IMR-90 (cell line): ENCODE measurements around the gene EXOSC1. TPM values are rescaled to one million over a fixed set of nuclear protein-coding genes. Genes with fewer than 3 reads are reported as not detected.

ENCODE experiments used
- ATAC-seq: fragments of 200-7000 bp; cut with Tn5 transposase; 2 replicates; pipeline ENCODE4 v1.9.1; 2020; ENCODE audit warnings: low read depth, mild to moderate bottlenecking, moderate library complexity
- BruUV-seq: library from RNA; stranded (reverse); fragments of 400-500 nt; replicated peaks from 2 replicates; lab custom pipeline; 2021; lab: Mats Ljungman, UMichigan
- CTCF ChIA-PET: fragments of 300-600 bp; formaldehyde crosslinking; extraction: SDS; loops from one replicate; lab custom pipeline; 2021; ENCODE audit warnings: antibody characterized with exemption; lab: Yijun Ruan, JAX
- POLR2A ChIA-PET: fragments of 300-600 bp; sonication (Branson Sonifier 250); formaldehyde crosslinking; loops from one replicate; lab custom pipeline; 2022; ENCODE audit warnings: antibody characterized with exemption; ENCODE audit not compliant: unreplicated experiment; lab: Charles Lee
- DNase-seq: peaks from one replicate; pipeline ENCODE4 v3.0.0; 2013
- H2AFZ ChIP-seq: replicated peaks from 2 replicates; pipeline ENCODE3; 2013; ENCODE audit warnings: low read length, mild to moderate bottlenecking; ENCODE audit not compliant: poor library complexity
- H2AK5ac ChIP-seq: 2 replicates; pipeline ENCODE4 v1.6.1; 2013; ENCODE audit warnings: low read depth, low read length, inconsistent platforms
- H2AK9ac ChIP-seq: replicated peaks from 2 replicates; pipeline ENCODE3; 2013; ENCODE audit warnings: mild to moderate bottlenecking, low read depth, low read length, moderate library complexity; ENCODE audit not compliant: poor library complexity
- H2BK120ac ChIP-seq: 2 replicates; pipeline ENCODE4 v1.6.1; 2013; ENCODE audit warnings: low read depth, low read length, inconsistent platforms
- H2BK15ac ChIP-seq: 3 replicates; pipeline ENCODE4 v1.6.1; 2013; ENCODE audit warnings: low read depth, low read length, inconsistent platforms
- H2BK20ac ChIP-seq: 2 replicates; pipeline ENCODE4 v1.6.1; 2013; ENCODE audit warnings: low read depth, mild to moderate bottlenecking, inconsistent platforms, low read length, moderate library complexity
- H2BK5ac ChIP-seq: 2 replicates; pipeline ENCODE4 v1.6.1; 2013; ENCODE audit warnings: mild to moderate bottlenecking, low read depth, low read length, inconsistent platforms; ENCODE audit not compliant: poor library complexity, severe bottlenecking
- H3K14ac ChIP-seq: replicated peaks from 2 replicates; pipeline ENCODE4 v1.6.1; 2013; ENCODE audit warnings: low read depth, low read length, inconsistent platforms
- H3K18ac ChIP-seq: 2 replicates; pipeline ENCODE4 v1.6.1; 2013; ENCODE audit warnings: low read depth, low read length, control low read depth
- H3K23ac ChIP-seq: 2 replicates; pipeline ENCODE4 v1.6.1; 2013; ENCODE audit warnings: low read depth, low read length, inconsistent platforms
- H3K27ac ChIP-seq: 2 replicates; pipeline ENCODE4 v1.5.1; 2013; ENCODE audit warnings: mild to moderate bottlenecking, control low read depth, low read length; ENCODE audit not compliant: insufficient read depth
- H3K27me3 ChIP-seq: 2 replicates; pipeline ENCODE4 v1.6.1; 2013; ENCODE audit warnings: low read length; ENCODE audit not compliant: control insufficient read depth, insufficient read depth
- H3K36me3 ChIP-seq: 2 replicates; pipeline ENCODE4 v1.6.1; 2013; ENCODE audit warnings: low read length, mixed read lengths; ENCODE audit not compliant: control insufficient read depth, insufficient read depth
- H3K4ac ChIP-seq: 2 replicates; pipeline ENCODE4 v1.6.1; 2013; ENCODE audit warnings: low read depth, low read length, inconsistent platforms
- H3K4me1 ChIP-seq: 2 replicates; pipeline ENCODE4 v1.6.1; 2013; ENCODE audit warnings: low read length, mixed read lengths; ENCODE audit not compliant: control insufficient read depth, insufficient read depth
- H3K4me2 ChIP-seq: 2 replicates; pipeline ENCODE4 v1.6.1; 2013; ENCODE audit warnings: low read depth, mild to moderate bottlenecking, control low read depth, low read length, moderate library complexity
- H3K4me3 ChIP-seq: 2 replicates; pipeline ENCODE4 v1.5.1; 2013; ENCODE audit warnings: low read depth, mild to moderate bottlenecking, control low read depth, low read length, moderate library complexity; ENCODE audit not compliant: insufficient read depth
- H3K56ac ChIP-seq: 2 replicates; pipeline ENCODE4 v1.6.1; 2013; ENCODE audit warnings: low read length, inconsistent platforms; ENCODE audit not compliant: insufficient read depth; ENCODE audit errors: extremely low read depth
- H3K79me1 ChIP-seq, 2 experiments: 2 replicates each; pipeline ENCODE4 v1.6.1; 2013; ENCODE audit warnings: low read length in 2 of 2, inconsistent platforms in 1 of 2, low read depth in 1 of 2
- H3K9ac ChIP-seq: 2 replicates; pipeline ENCODE4 v1.6.1; 2013; ENCODE audit warnings: low read depth, low read length, control low read depth
- H3K9me1 ChIP-seq: 2 replicates; pipeline ENCODE4 v1.6.1; 2013; ENCODE audit warnings: low read length, inconsistent platforms; ENCODE audit not compliant: insufficient read depth
- H3K9me3 ChIP-seq: 2 replicates; pipeline ENCODE4 v1.6.1; 2013; ENCODE audit warnings: low read length; ENCODE audit not compliant: control insufficient read depth, insufficient read depth
- H4K20me1 ChIP-seq: 2 replicates; pipeline ENCODE4 v1.6.1; 2013; ENCODE audit warnings: low read length, inconsistent platforms; ENCODE audit not compliant: insufficient read depth
- H4K5ac ChIP-seq: 2 replicates; pipeline ENCODE4 v1.6.1; 2013; ENCODE audit warnings: mild to moderate bottlenecking, low read depth, low read length, control low read depth
- H4K8ac ChIP-seq, 2 experiments: 2 replicates each; pipeline ENCODE4 v1.6.1; 2013; ENCODE audit warnings: low read depth in 2 of 2, low read length in 2 of 2, control low read depth in 1 of 2, inconsistent platforms in 1 of 2
- H4K91ac ChIP-seq: 2 replicates; pipeline ENCODE4 v1.6.1; 2013; ENCODE audit warnings: low read depth, low read length, inconsistent platforms; ENCODE audit not compliant: insufficient read depth
- BHLHE40 ChIP-seq: fragments of 150-350 bp; IDR thresholded peaks from 2 replicates; pipeline ENCODE4 v1.6.1; 2016; ENCODE audit warnings: mild to moderate bottlenecking, low read depth, low read length
- CEBPB ChIP-seq: IDR thresholded peaks from 2 replicates; pipeline ENCODE4 v1.6.1; 2012; ENCODE audit warnings: low read depth, low read length, improper control_type of control experiment
- CHD1 ChIP-seq: IDR thresholded peaks from 2 replicates; pipeline ENCODE4 v1.6.1; 2012; ENCODE audit warnings: low read depth, low read length, improper control_type of control experiment
- ELK1 ChIP-seq: fragments of 150-350 bp; IDR thresholded peaks from 2 replicates; pipeline ENCODE4 v1.6.1; 2016; ENCODE audit warnings: low read depth, mild to moderate bottlenecking, low read length, moderate library complexity, borderline replicate concordance
- FOS ChIP-seq: fragments of 150-350 bp; IDR thresholded peaks from 2 replicates; pipeline ENCODE4 v1.6.1; 2016; ENCODE audit warnings: low read depth, low read length
- MAFK ChIP-seq: IDR thresholded peaks from 2 replicates; pipeline ENCODE4 v1.6.1; 2012; ENCODE audit warnings: low read depth, low read length, improper control_type of control experiment
- MAZ ChIP-seq: IDR thresholded peaks from 2 replicates; pipeline ENCODE4 v1.6.1; 2012; ENCODE audit warnings: low read depth, mild to moderate bottlenecking, low read length, improper control_type of control experiment, moderate library complexity, borderline replicate concordance
- MXI1 ChIP-seq: IDR thresholded peaks from 2 replicates; pipeline ENCODE4 v1.6.1; 2012; ENCODE audit warnings: low read depth, mild to moderate bottlenecking, low read length, moderate library complexity, borderline replicate concordance
- NFE2L2 ChIP-seq: fragments of 150-350 bp; IDR thresholded peaks from 2 replicates; pipeline ENCODE4 v1.6.1; 2016; ENCODE audit warnings: low read depth, mild to moderate bottlenecking, low read length
- POLR2A ChIP-seq: IDR thresholded peaks from 2 replicates; pipeline ENCODE4 v1.6.1; 2012; ENCODE audit warnings: mild to moderate bottlenecking, low read depth, low read length
- RAD21 ChIP-seq: IDR thresholded peaks from 2 replicates; pipeline ENCODE4 v1.6.1; 2012; ENCODE audit warnings: low read length, improper control_type of control experiment
- RCOR1 ChIP-seq: IDR thresholded peaks from 2 replicates; pipeline ENCODE4 v1.6.1; 2012; ENCODE audit warnings: mild to moderate bottlenecking, low read length, improper control_type of control experiment; ENCODE audit not compliant: insufficient replicate concordance
- RFX5 ChIP-seq: IDR thresholded peaks from 2 replicates; pipeline ENCODE4 v1.8.0; 2012; ENCODE audit warnings: low read depth, mild to moderate bottlenecking, low read length, moderate library complexity
- SMC3 ChIP-seq: fragments of 150-350 bp; IDR thresholded peaks from 2 replicates; pipeline ENCODE4 v1.6.1; 2016; ENCODE audit warnings: low read depth, mild to moderate bottlenecking, antibody characterized with exemption, low read length, moderate library complexity
- WGBS, 2 experiments: methylation state at CpG; one replicate each; pipeline versions ENCODE4 v1.1.5 to v1.1.7; 2013; ENCODE audit warnings: missing lambda C conversion rate in 2 of 2; ENCODE audit not compliant: insufficient read length in 1 of 2; ENCODE audit errors: extremely low coverage in 2 of 2; 5-methylcytosine and 5-hydroxymethylcytosine counted together
- dilution Hi-C: fragments of 300-500 bp; cut with HindIII; formaldehyde crosslinking; loops from one replicate; pipeline ENCODE4 v1.14.3; 2018; ENCODE audit warnings: low sequenced_read_pairs; ENCODE audit not compliant: unreplicated experiment
- in situ Hi-C: fragments of 300-500 bp; cut with MboI; formaldehyde crosslinking; loops from 3 replicates; pipeline ENCODE4 v1.14.3; 2019; ENCODE audit warnings: low sequenced_read_pairs, inconsistent platforms, mixed read lengths
- intact Hi-C: fragments of 100-400 bp; cut with micrococcal nuclease; formaldehyde crosslinking; loops from 2 replicates; pipeline ENCODE4 v1.10.0; 2022
- polyA plus RNA-seq, 3 experiments: library from polyadenylated mRNA; depleted of rRNA; stranded (reverse); fragments of >200 nt; gene quantifications; 2 replicates each; pipeline ENCODE4 v1.2.3, GENCODE V29; 2012; ENCODE audit warnings: low replicate concordance in 1 of 3
- total RNA-seq: library from RNA; depleted of rRNA; stranded (reverse); fragments of >200 nt; gene quantifications from 2 replicates; pipeline ENCODE4 v1.2.3, GENCODE V29; 2012
- TF ChIP-seq, protein P1 (sequence below): conservative IDR thresholded peaks from 2 replicates; pipeline ENCODE4 v1.5.1; 2012; ENCODE audit warnings: mild to moderate bottlenecking, low read depth, low read length, improper control_type of control experiment
- TF ChIP-seq, protein P2 (sequence below): fragments of 150-350 bp; IDR thresholded peaks from 2 replicates; pipeline ENCODE4 v1.6.1; 2017; ENCODE audit warnings: mild to moderate bottlenecking, antibody characterized with exemption, low read length, low read depth

EXOSC1 gene
- total and polyA plus RNA-seq, 2 of the 4 experiments (the other 2 are of a cell fraction): 49.7 to 51.6 TPM

DNA sequence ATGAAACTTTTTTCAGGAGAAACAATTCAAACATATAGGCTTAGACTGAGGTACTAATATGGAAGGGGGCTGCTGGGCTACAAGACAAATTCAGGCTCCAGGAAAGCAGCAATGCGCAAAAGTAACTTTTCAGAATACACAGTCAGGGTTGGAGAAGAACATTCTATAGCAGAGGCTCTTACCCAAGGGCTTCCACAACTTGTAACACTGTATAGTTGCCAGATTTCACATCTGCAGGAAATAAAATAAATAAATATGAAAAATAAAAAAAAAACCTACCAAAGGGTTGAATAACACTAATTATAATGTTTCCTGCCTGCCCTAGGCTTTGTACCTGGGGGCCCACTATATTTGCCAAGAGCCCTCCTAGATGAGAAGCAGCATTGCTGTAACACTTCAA is 38.1 kb upstream of the EXOSC1 start:
- Histone ChIP-seq H3K4me2 (no peak overlapping the region), H4K5ac (no peak overlapping the region), H3K9me1 (peaks cover 18% of the 10 kb centered on the region), H2BK15ac (no peak overlapping the region), H2BK5ac (peak overlapping the region; percentile 1), H2BK20ac (no peak overlapping the region), H2AK5ac (no peak overlapping the region), H3K27me3 (no peaks in the 10 kb centered on the region), H3K36me3 (peaks cover 18% of the 10 kb centered on the region), H2AK9ac (no peak overlapping the region), H3K4me3 (no peak overlapping the region), H4K8ac (no peak overlapping the region), H4K91ac (no peak overlapping the region), H3K9me3 (no peaks in the 10 kb centered on the region), H3K23ac (peak overlapping the region; percentile 47; the same call in 1 of the 2 replicates), H4K20me1 (peaks cover 34% of the 10 kb centered on the region), H3K56ac (no peak overlapping the region), H3K4me1 (peaks cover 7% of the 10 kb centered on the region), H3K27ac (no peak overlapping the region), H3K79me1 (peaks cover 19 to 76% of the 10 kb centered on the region in 2 experiments), H3K14ac (no peak overlapping the region), H3K18ac (no peak overlapping the region), H2BK120ac (no peak overlapping the region), H3K9ac (no peak overlapping the region), H2AFZ (no peak overlapping the region), H3K4ac (no peak overlapping the region)
- POLR2A ChIA-PET: no interaction called here
- no TSS peak for BruUV-seq
- CTCF ChIA-PET: no interaction called here
- DNase-seq: peak; percentile 36
- no peak for ATAC-seq
- WGBS, 2 experiments: no CpG with 5 or more reads among the region's 1 CpG
- in situ Hi-C loops (no loop called here), intact Hi-C loops (no loop called here), dilution Hi-C loops (no loop called here)
- TF ChIP-seq RFX5: no peak
- no peak for TF ChIP-seq MXI1
- no peak for TF ChIP-seq SMC3
- TF ChIP-seq, protein P1, sequence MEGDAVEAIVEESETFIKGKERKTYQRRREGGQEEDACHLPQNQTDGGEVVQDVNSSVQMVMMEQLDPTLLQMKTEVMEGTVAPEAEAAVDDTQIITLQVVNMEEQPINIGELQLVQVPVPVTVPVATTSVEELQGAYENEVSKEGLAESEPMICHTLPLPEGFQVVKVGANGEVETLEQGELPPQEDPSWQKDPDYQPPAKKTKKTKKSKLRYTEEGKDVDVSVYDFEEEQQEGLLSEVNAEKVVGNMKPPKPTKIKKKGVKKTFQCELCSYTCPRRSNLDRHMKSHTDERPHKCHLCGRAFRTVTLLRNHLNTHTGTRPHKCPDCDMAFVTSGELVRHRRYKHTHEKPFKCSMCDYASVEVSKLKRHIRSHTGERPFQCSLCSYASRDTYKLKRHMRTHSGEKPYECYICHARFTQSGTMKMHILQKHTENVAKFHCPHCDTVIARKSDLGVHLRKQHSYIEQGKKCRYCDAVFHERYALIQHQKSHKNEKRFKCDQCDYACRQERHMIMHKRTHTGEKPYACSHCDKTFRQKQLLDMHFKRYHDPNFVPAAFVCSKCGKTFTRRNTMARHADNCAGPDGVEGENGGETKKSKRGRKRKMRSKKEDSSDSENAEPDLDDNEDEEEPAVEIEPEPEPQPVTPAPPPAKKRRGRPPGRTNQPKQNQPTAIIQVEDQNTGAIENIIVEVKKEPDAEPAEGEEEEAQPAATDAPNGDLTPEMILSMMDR: no peak
- TF ChIP-seq MAFK: no peak
- TF ChIP-seq BHLHE40: no peak
- TF ChIP-seq FOS: no peak
- TF ChIP-seq, protein P2, sequence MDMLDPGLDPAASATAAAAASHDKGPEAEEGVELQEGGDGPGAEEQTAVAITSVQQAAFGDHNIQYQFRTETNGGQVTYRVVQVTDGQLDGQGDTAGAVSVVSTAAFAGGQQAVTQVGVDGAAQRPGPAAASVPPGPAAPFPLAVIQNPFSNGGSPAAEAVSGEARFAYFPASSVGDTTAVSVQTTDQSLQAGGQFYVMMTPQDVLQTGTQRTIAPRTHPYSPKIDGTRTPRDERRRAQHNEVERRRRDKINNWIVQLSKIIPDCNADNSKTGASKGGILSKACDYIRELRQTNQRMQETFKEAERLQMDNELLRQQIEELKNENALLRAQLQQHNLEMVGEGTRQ: no peak
- TF ChIP-seq NFE2L2: no peak
- TF ChIP-seq RCOR1: no peak
- no peak for TF ChIP-seq MAZ
- no peak for TF ChIP-seq RAD21
- TF ChIP-seq POLR2A: no peak
- TF ChIP-seq ELK1: no peak
- no peak for TF ChIP-seq CHD1
- no peak for TF ChIP-seq CEBPB
